ENCODE measurements around the gene APOH.
"Not testable (repeated sequence)": the region's sequence is repeated elsewhere in the genome, so short reads cannot be mapped to it uniquely, and the experiment has no call there.

Gene APOH

GRCh38 chr17:66228887-66229782 lies at the start of gene APOH:
Gene APOH (minus strand): TSS chr17:66229415. CDS start chr17:66229379, 36 bp downstream.
- DNase-seq: peak; percentile 67

- no peak for DNase-seq
Measured at GRCh38 chr17:66277191-66277590, 48.0 kb upstream of the APOH start.

- no peak for DNase-seq
Measured at GRCh38 chr17:66276328-66276937, 47.2 kb upstream of the APOH start.

GRCh38 chr17:66275651-66276050 lies 46.4 kb upstream of the APOH start:
- peak; percentile 83 for DNase-seq

GRCh38 chr17:66273586-66273848 lies 44.3 kb upstream of the APOH start:
- no peak for DNase-seq

GRCh38 chr17:66272811-66273585 lies 43.8 kb upstream of the APOH start:
- no peak for DNase-seq

GRCh38 chr17:66271512-66271911 lies 42.3 kb upstream of the APOH start:
- DNase-seq: no peak

- peak; percentile 16 for DNase-seq
Measured at GRCh38 chr17:66270106-66270505, 40.9 kb upstream of the APOH start.

- DNase-seq: no peak
Measured at GRCh38 chr17:66268247-66268927, 39.2 kb upstream of the APOH start.

- no peak for DNase-seq
Measured at GRCh38 chr17:66264696-66265095, 35.5 kb upstream of the APOH start.

- no peak for DNase-seq
Measured at GRCh38 chr17:66262767-66263166, 33.6 kb upstream of the APOH start.

GRCh38 chr17:66260688-66261087 lies 31.5 kb upstream of the APOH start:
- DNase-seq: no peak

- DNase-seq: no peak
Measured at GRCh38 chr17:66260275-66260674, 31.1 kb upstream of the APOH start.

GRCh38 chr17:66255527-66255971 lies 26.3 kb upstream of the APOH start:
- DNase-seq: no peak

GRCh38 chr17:66255112-66255511 lies 25.9 kb upstream of the APOH start:
- DNase-seq: peak; percentile 87

- not testable (repeated sequence) for DNase-seq
Measured at GRCh38 chr17:66253458-66253857, 24.2 kb upstream of the APOH start.

GRCh38 chr17:66250686-66251085 lies 21.5 kb upstream of the APOH start:
- DNase-seq: no peak

GRCh38 chr17:66248285-66248684 lies 19.1 kb upstream of the APOH start:
- DNase-seq: no peak

- DNase-seq: no peak
Measured at GRCh38 chr17:66241839-66242238, 12.6 kb upstream of the APOH start.

GRCh38 chr17:66240630-66241029 lies 11.4 kb upstream of the APOH start:
- DNase-seq: no peak

GRCh38 chr17:66240013-66240412 lies 10.8 kb upstream of the APOH start:
- no peak for DNase-seq

- no peak for DNase-seq
Measured at GRCh38 chr17:66235377-66235994, 6.3 kb upstream of the APOH start.

- no peak for DNase-seq
Measured at GRCh38 chr17:66234611-66235010, 5.4 kb upstream of the APOH start.
